ENCODE results near the gene PLEKHM2. TPM values are rescaled to one million over a fixed set of nuclear protein-coding genes. Genes with fewer than 3 reads are reported as not detected.

PLEKHM2 gene
- total RNA-seq, 1 experiment from 2014 or later = 38.5 TPM

- RAD21 ChIA-PET (ENCODE audit: low non-redundant PET in 1 of 2, low total read pairs in 2 of 2, uncharacterized antibody in 2 of 2, unreplicated experiment in 2 of 2) = no interaction called here
- H3K27ac ChIP-seq (ENCODE audit: low read depth, low read length) = no peak overlapping the region
- ATAC-seq = peak; percentile 66
- BruUV-seq (replicated peaks) = no TSS peak
- no peaks in the 10 kb centered on the region for H3K36me3 ChIP-seq (ENCODE audit: control insufficient read depth in 1 of 2, insufficient read depth in 2 of 2, low read length in 2 of 2)
- DNase-seq (ENCODE audit: low read depth, low spot score) = no peak
- H3K4me2 ChIP-seq (ENCODE audit: low read length) = peak overlapping the region; percentile 71
- intact Hi-C loops (cut with micrococcal nuclease) = no loop called here
- TF ChIP-seq EZH2phosphoT487 (IDR thresholded peaks at IDR 0.05; ENCODE audit: borderline replicate concordance) = no peak
- peak; percentile 51 for TF ChIP-seq POLR2AphosphoS5 (IDR thresholded peaks at IDR 0.05; ENCODE audit: low read depth, low read length)
- no peak for TF ChIP-seq SP1 (IDR thresholded peaks at IDR 0.05; ENCODE audit: low read depth)
- no peaks in the 10 kb centered on the region for H3K79me2 ChIP-seq (ENCODE audit: insufficient read depth, low read length)
- no peaks in the 10 kb centered on the region for H4K20me1 ChIP-seq (ENCODE audit: insufficient read depth)
- POLR2A ChIA-PET = no interaction called here
- no peaks in the 10 kb centered on the region for H3K9me2 ChIP-seq (ENCODE audit: insufficient read depth)
- H3K9ac ChIP-seq (ENCODE audit: low read length) = peak overlapping the region; percentile 47
- H2AFZ ChIP-seq (ENCODE audit: low read depth, low read length, poor library complexity, severe bottlenecking) = no peak overlapping the region
- no peaks in the 10 kb centered on the region for H3K9me3 ChIP-seq (ENCODE audit: control insufficient read depth in 1 of 2, insufficient read depth in 1 of 2, low read depth in 1 of 2, low read length in 2 of 2)
- peak overlapping the region; percentile 30 to 43 for H3K4me3 ChIP-seq (replicated peaks in 1 of 2; ENCODE audit: low read depth in 1 of 2, low read length in 2 of 2)
- no peaks in the 10 kb centered on the region for H3K27me3 ChIP-seq (ENCODE audit: insufficient read depth, low read length)
- CTCF ChIA-PET = interaction anchor here (1.9 kb wide), 1 partner anchor 15 kb away, joined by 7 read pairs; no protein-coding TSS in a partner anchor
- peaks cover 5 to 28% of the 10 kb centered on the region in 2 experiments; a peak in 3 of 4 replicates for H3K4me1 ChIP-seq (ENCODE audit: control insufficient read depth in 1 of 2, insufficient read depth in 2 of 2, low read length in 2 of 2)
These were observed 72.3 kb downstream of the PLEKHM2 start for GRCh38 chr1:15756143-15757015.

GRCh38 chr1:15757016-15757543 lies 73.0 kb downstream of the PLEKHM2 start:
- POLR2A ChIA-PET = no interaction called here
- CTCF ChIA-PET = interaction anchor here (1.9 kb wide), 1 partner anchor 16 kb away, joined by 7 read pairs; no protein-coding TSS in a partner anchor
- intact Hi-C loops (cut with micrococcal nuclease) = no loop called here
- no peaks in the 10 kb centered on the region for H4K20me1 ChIP-seq (ENCODE audit: insufficient read depth)
- H3K27ac ChIP-seq (ENCODE audit: low read depth, low read length) = no peak overlapping the region
- ATAC-seq (no peak), DNase-seq (ENCODE audit: low read depth, low spot score) (no peak)
- H2AFZ ChIP-seq (ENCODE audit: low read depth, low read length, poor library complexity, severe bottlenecking) = no peak overlapping the region
- no peaks in the 10 kb centered on the region for H3K27me3 ChIP-seq (ENCODE audit: insufficient read depth, low read length)
- no peaks in the 10 kb centered on the region for H3K79me2 ChIP-seq (ENCODE audit: insufficient read depth, low read length)
- RAD21 ChIA-PET (ENCODE audit: low non-redundant PET in 1 of 2, low total read pairs in 2 of 2, uncharacterized antibody in 2 of 2, unreplicated experiment in 2 of 2) = no interaction called here
- no peak overlapping the region for H3K9ac ChIP-seq (ENCODE audit: low read length)
- H3K36me3 ChIP-seq (ENCODE audit: control insufficient read depth in 1 of 2, insufficient read depth in 2 of 2, low read length in 2 of 2) = no peaks in the 10 kb centered on the region
- no peaks in the 10 kb centered on the region for H3K9me3 ChIP-seq (ENCODE audit: control insufficient read depth in 1 of 2, insufficient read depth in 1 of 2, low read depth in 1 of 2, low read length in 2 of 2)
- H3K9me2 ChIP-seq (ENCODE audit: insufficient read depth) = no peaks in the 10 kb centered on the region
- TSS peak; percentile 67 for BruUV-seq (replicated peaks)
- peaks cover 5 to 28% of the 10 kb centered on the region in 2 experiments; a peak in 3 of 4 replicates for H3K4me1 ChIP-seq (ENCODE audit: control insufficient read depth in 1 of 2, insufficient read depth in 2 of 2, low read length in 2 of 2)
- H3K4me2 ChIP-seq (ENCODE audit: low read length) = peak overlapping the region; percentile 71
- peak overlapping the region; percentile 30 to 43; a peak in 3 of 4 replicates for H3K4me3 ChIP-seq (replicated peaks in 1 of 2; ENCODE audit: low read depth in 1 of 2, low read length in 2 of 2)
- TF ChIP-seq ZNF274 (IDR thresholded peaks at IDR 0.05; ENCODE audit: low read depth, low read length) = no peak
- TF ChIP-seq EZH2 (IDR thresholded peaks at IDR 0.05) = no peak
- no peak for TF ChIP-seq RAD21 (IDR thresholded peaks at IDR 0.05; ENCODE audit: low read depth)
- no peak for TF ChIP-seq SIN3A (IDR thresholded peaks at IDR 0.05; ENCODE audit: low read depth)
- no peak for TF ChIP-seq MAX (IDR thresholded peaks at IDR 0.05)
- TF ChIP-seq CTCF (IDR thresholded peaks at IDR 0.05 in 2 of 3, conservative IDR thresholded peaks at IDR 0.05 in 1 of 3; ENCODE audit: borderline replicate concordance in 1 of 3, insufficient read depth in 1 of 3, low read depth in 2 of 3, low read length in 2 of 3) = no peak
- no peak for TF ChIP-seq POLR2A (IDR thresholded peaks at IDR 0.05; ENCODE audit: borderline replicate concordance, extremely low read depth, insufficient read depth, insufficient read length)
- no peak for TF ChIP-seq FOSL1 (IDR thresholded peaks at IDR 0.05; ENCODE audit: low read depth)
- no peak for TF ChIP-seq REST (IDR thresholded peaks at IDR 0.05; ENCODE audit: low read depth)

Data from HCT116 (cell line).